IMR-90 (cell line): Measurements from ENCODE around the gene FAM89A. TPM values are rescaled to one million over a fixed set of nuclear protein-coding genes. Genes with fewer than 3 reads are reported as not detected.

Source experiments
- ATAC-seq: fragments of 200-7000 bp; cut with Tn5 transposase; 2 replicates; pipeline ENCODE4 v1.9.1; 2020; ENCODE audit warnings: low read depth, mild to moderate bottlenecking, moderate library complexity
- BruUV-seq: library from RNA; stranded (reverse); fragments of 400-500 nt; replicated peaks from 2 replicates; lab custom pipeline; 2021; lab: Mats Ljungman, UMichigan
- CTCF ChIA-PET: fragments of 300-600 bp; formaldehyde crosslinking; extraction: SDS; loops from one replicate; lab custom pipeline; 2021; ENCODE audit warnings: antibody characterized with exemption; lab: Yijun Ruan, JAX
- POLR2A ChIA-PET: fragments of 300-600 bp; sonication (Branson Sonifier 250); formaldehyde crosslinking; loops from one replicate; lab custom pipeline; 2022; ENCODE audit warnings: antibody characterized with exemption; ENCODE audit not compliant: unreplicated experiment; lab: Charles Lee
- DNase-seq: peaks from one replicate; pipeline ENCODE4 v3.0.0; 2013
- H2AFZ ChIP-seq: replicated peaks from 2 replicates; pipeline ENCODE3; 2013; ENCODE audit warnings: low read length, mild to moderate bottlenecking; ENCODE audit not compliant: poor library complexity
- H2AK5ac ChIP-seq: 2 replicates; pipeline ENCODE4 v1.6.1; 2013; ENCODE audit warnings: low read depth, low read length, inconsistent platforms
- H2AK9ac ChIP-seq: replicated peaks from 2 replicates; pipeline ENCODE3; 2013; ENCODE audit warnings: mild to moderate bottlenecking, low read depth, low read length, moderate library complexity; ENCODE audit not compliant: poor library complexity
- H2BK120ac ChIP-seq: 2 replicates; pipeline ENCODE4 v1.6.1; 2013; ENCODE audit warnings: low read depth, low read length, inconsistent platforms
- H2BK15ac ChIP-seq: 3 replicates; pipeline ENCODE4 v1.6.1; 2013; ENCODE audit warnings: low read depth, low read length, inconsistent platforms
- H2BK20ac ChIP-seq: 2 replicates; pipeline ENCODE4 v1.6.1; 2013; ENCODE audit warnings: low read depth, mild to moderate bottlenecking, inconsistent platforms, low read length, moderate library complexity
- H2BK5ac ChIP-seq: 2 replicates; pipeline ENCODE4 v1.6.1; 2013; ENCODE audit warnings: mild to moderate bottlenecking, low read depth, low read length, inconsistent platforms; ENCODE audit not compliant: poor library complexity, severe bottlenecking
- H3K14ac ChIP-seq: replicated peaks from 2 replicates; pipeline ENCODE4 v1.6.1; 2013; ENCODE audit warnings: low read depth, low read length, inconsistent platforms
- H3K18ac ChIP-seq: 2 replicates; pipeline ENCODE4 v1.6.1; 2013; ENCODE audit warnings: low read depth, low read length, control low read depth
- H3K23ac ChIP-seq: 2 replicates; pipeline ENCODE4 v1.6.1; 2013; ENCODE audit warnings: low read depth, low read length, inconsistent platforms
- H3K27ac ChIP-seq: 2 replicates; pipeline ENCODE4 v1.5.1; 2013; ENCODE audit warnings: mild to moderate bottlenecking, control low read depth, low read length; ENCODE audit not compliant: insufficient read depth
- H3K27me3 ChIP-seq: 2 replicates; pipeline ENCODE4 v1.6.1; 2013; ENCODE audit warnings: low read length; ENCODE audit not compliant: control insufficient read depth, insufficient read depth
- H3K36me3 ChIP-seq: 2 replicates; pipeline ENCODE4 v1.6.1; 2013; ENCODE audit warnings: low read length, mixed read lengths; ENCODE audit not compliant: control insufficient read depth, insufficient read depth
- H3K4ac ChIP-seq: 2 replicates; pipeline ENCODE4 v1.6.1; 2013; ENCODE audit warnings: low read depth, low read length, inconsistent platforms
- H3K4me1 ChIP-seq: 2 replicates; pipeline ENCODE4 v1.6.1; 2013; ENCODE audit warnings: low read length, mixed read lengths; ENCODE audit not compliant: control insufficient read depth, insufficient read depth
- H3K4me2 ChIP-seq: 2 replicates; pipeline ENCODE4 v1.6.1; 2013; ENCODE audit warnings: low read depth, mild to moderate bottlenecking, control low read depth, low read length, moderate library complexity
- H3K4me3 ChIP-seq: 2 replicates; pipeline ENCODE4 v1.5.1; 2013; ENCODE audit warnings: low read depth, mild to moderate bottlenecking, control low read depth, low read length, moderate library complexity; ENCODE audit not compliant: insufficient read depth
- H3K56ac ChIP-seq: 2 replicates; pipeline ENCODE4 v1.6.1; 2013; ENCODE audit warnings: low read length, inconsistent platforms; ENCODE audit not compliant: insufficient read depth; ENCODE audit errors: extremely low read depth
- H3K79me1 ChIP-seq, 2 experiments: 2 replicates each; pipeline ENCODE4 v1.6.1; 2013; ENCODE audit warnings: low read length in 2 of 2, inconsistent platforms in 1 of 2, low read depth in 1 of 2
- H3K9ac ChIP-seq: 2 replicates; pipeline ENCODE4 v1.6.1; 2013; ENCODE audit warnings: low read depth, low read length, control low read depth
- H3K9me1 ChIP-seq: 2 replicates; pipeline ENCODE4 v1.6.1; 2013; ENCODE audit warnings: low read length, inconsistent platforms; ENCODE audit not compliant: insufficient read depth
- H3K9me3 ChIP-seq: 2 replicates; pipeline ENCODE4 v1.6.1; 2013; ENCODE audit warnings: low read length; ENCODE audit not compliant: control insufficient read depth, insufficient read depth
- H4K20me1 ChIP-seq: 2 replicates; pipeline ENCODE4 v1.6.1; 2013; ENCODE audit warnings: low read length, inconsistent platforms; ENCODE audit not compliant: insufficient read depth
- H4K5ac ChIP-seq: 2 replicates; pipeline ENCODE4 v1.6.1; 2013; ENCODE audit warnings: mild to moderate bottlenecking, low read depth, low read length, control low read depth
- H4K8ac ChIP-seq, 2 experiments: 2 replicates each; pipeline ENCODE4 v1.6.1; 2013; ENCODE audit warnings: low read depth in 2 of 2, low read length in 2 of 2, control low read depth in 1 of 2, inconsistent platforms in 1 of 2
- H4K91ac ChIP-seq: 2 replicates; pipeline ENCODE4 v1.6.1; 2013; ENCODE audit warnings: low read depth, low read length, inconsistent platforms; ENCODE audit not compliant: insufficient read depth
- BHLHE40 ChIP-seq: fragments of 150-350 bp; IDR thresholded peaks from 2 replicates; pipeline ENCODE4 v1.6.1; 2016; ENCODE audit warnings: mild to moderate bottlenecking, low read depth, low read length
- CEBPB ChIP-seq: IDR thresholded peaks from 2 replicates; pipeline ENCODE4 v1.6.1; 2012; ENCODE audit warnings: low read depth, low read length, improper control_type of control experiment
- FOS ChIP-seq: fragments of 150-350 bp; IDR thresholded peaks from 2 replicates; pipeline ENCODE4 v1.6.1; 2016; ENCODE audit warnings: low read depth, low read length
- MAFK ChIP-seq: IDR thresholded peaks from 2 replicates; pipeline ENCODE4 v1.6.1; 2012; ENCODE audit warnings: low read depth, low read length, improper control_type of control experiment
- MAZ ChIP-seq: IDR thresholded peaks from 2 replicates; pipeline ENCODE4 v1.6.1; 2012; ENCODE audit warnings: low read depth, mild to moderate bottlenecking, low read length, improper control_type of control experiment, moderate library complexity, borderline replicate concordance
- MXI1 ChIP-seq: IDR thresholded peaks from 2 replicates; pipeline ENCODE4 v1.6.1; 2012; ENCODE audit warnings: low read depth, mild to moderate bottlenecking, low read length, moderate library complexity, borderline replicate concordance
- RAD21 ChIP-seq: IDR thresholded peaks from 2 replicates; pipeline ENCODE4 v1.6.1; 2012; ENCODE audit warnings: low read length, improper control_type of control experiment
- SMC3 ChIP-seq: fragments of 150-350 bp; IDR thresholded peaks from 2 replicates; pipeline ENCODE4 v1.6.1; 2016; ENCODE audit warnings: low read depth, mild to moderate bottlenecking, antibody characterized with exemption, low read length, moderate library complexity
- WGBS, 2 experiments: methylation state at CpG; one replicate each; pipeline versions ENCODE4 v1.1.5 to v1.1.7; 2013; ENCODE audit warnings: missing lambda C conversion rate in 2 of 2; ENCODE audit not compliant: insufficient read length in 1 of 2; ENCODE audit errors: extremely low coverage in 2 of 2; 5-methylcytosine and 5-hydroxymethylcytosine counted together
- dilution Hi-C: fragments of 300-500 bp; cut with HindIII; formaldehyde crosslinking; loops from one replicate; pipeline ENCODE4 v1.14.3; 2018; ENCODE audit warnings: low sequenced_read_pairs; ENCODE audit not compliant: unreplicated experiment
- in situ Hi-C: fragments of 300-500 bp; cut with MboI; formaldehyde crosslinking; loops from 3 replicates; pipeline ENCODE4 v1.14.3; 2019; ENCODE audit warnings: low sequenced_read_pairs, inconsistent platforms, mixed read lengths
- intact Hi-C: fragments of 100-400 bp; cut with micrococcal nuclease; formaldehyde crosslinking; loops from 2 replicates; pipeline ENCODE4 v1.10.0; 2022
- polyA plus RNA-seq, 3 experiments: library from polyadenylated mRNA; depleted of rRNA; stranded (reverse); fragments of >200 nt; gene quantifications; 2 replicates each; pipeline ENCODE4 v1.2.3, GENCODE V29; 2012; ENCODE audit warnings: low replicate concordance in 1 of 3
- total RNA-seq: library from RNA; depleted of rRNA; stranded (reverse); fragments of >200 nt; gene quantifications from 2 replicates; pipeline ENCODE4 v1.2.3, GENCODE V29; 2012
- TF ChIP-seq, protein P1 (sequence below): fragments of 150-350 bp; IDR thresholded peaks from 2 replicates; pipeline ENCODE4 v1.6.1; 2017; ENCODE audit warnings: mild to moderate bottlenecking, antibody characterized with exemption, low read length, low read depth
- TF ChIP-seq, protein P2 (sequence below): fragments of 150-350 bp; IDR thresholded peaks from 2 replicates; pipeline ENCODE4 v1.6.1; 2016; ENCODE audit warnings: low read depth, mild to moderate bottlenecking, low read length, moderate library complexity, borderline replicate concordance
- TF ChIP-seq, protein P3 (sequence below): conservative IDR thresholded peaks from 2 replicates; pipeline ENCODE4 v1.5.1; 2012; ENCODE audit warnings: mild to moderate bottlenecking, low read depth, low read length, improper control_type of control experiment

The FAM89A gene
- total and polyA plus RNA-seq, 2 of the 4 experiments (the other 2 are of a cell fraction), result 6.8 to 8.1 TPM

DNA sequence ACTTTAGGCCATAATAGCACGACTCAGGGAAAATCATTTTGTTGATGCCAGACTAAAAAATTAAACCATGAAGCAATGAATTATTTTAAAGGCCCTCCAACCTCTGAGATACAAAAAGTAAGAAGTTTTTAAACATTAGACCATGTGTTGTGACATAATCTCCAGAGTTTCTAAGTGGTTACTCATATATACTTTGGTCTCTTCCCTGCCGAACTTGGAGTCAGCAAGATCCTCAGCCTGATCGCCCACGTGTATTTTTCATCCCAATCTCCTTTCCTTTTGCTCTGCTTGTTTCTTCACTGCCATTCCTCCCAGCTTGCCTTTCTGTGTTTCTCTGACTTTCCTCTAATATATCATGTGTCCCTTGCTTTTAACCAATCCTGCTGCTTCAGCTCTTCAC is 57.4 kb downstream of the FAM89A start:
- ChIA-PET POLR2A (interaction anchor here (0.5 kb wide), 1 partner anchor 11 kb away, joined by 4 read pairs; no protein-coding TSS in a partner anchor), CTCF (no interaction called here)
- Histone ChIP-seq H3K27ac (peak overlapping the region; percentile 62), H3K4me2 (peak overlapping the region; percentile 65), H3K27me3 (no peaks in the 10 kb centered on the region), H2AK5ac (no peak overlapping the region), H3K79me1 (peaks cover 38 to 49% of the 10 kb centered on the region in 2 experiments), H3K4ac (no peak overlapping the region), H2AK9ac (no peak overlapping the region), H2BK5ac (peak overlapping the region; percentile 28), H4K5ac (no peak overlapping the region), H2AFZ (no peak overlapping the region), H3K9ac (no peak overlapping the region; the same call in 1 of the 2 replicates), H2BK120ac (no peak overlapping the region), H3K4me1 (peaks cover 6% of the 10 kb centered on the region), H3K9me1 (0 out of 2 replicates have a peak, but pooled peaks cover 5% of the 10 kb centered on the region), H4K8ac (peak overlapping the region in 1 of 2 experiments; percentile 13; a peak in 1 of 4 replicates), H3K56ac (no peak overlapping the region), H4K20me1 (no peaks in the 10 kb centered on the region), H3K36me3 (peaks cover 3% of the 10 kb centered on the region), H3K4me3 (no peak overlapping the region), H3K9me3 (no peaks in the 10 kb centered on the region), H3K18ac (no peak overlapping the region; the same call in 1 of the 2 replicates), H2BK20ac (no peak overlapping the region), H4K91ac (no peak overlapping the region), H3K23ac (no peak overlapping the region), H3K14ac (no peak overlapping the region), H2BK15ac (no peak overlapping the region)
- DNase-seq (peak; percentile 94), ATAC-seq (peak; percentile 8)
- dilution Hi-C loops, result no loop called here
- TF ChIP-seq MXI1 (peak; percentile 71; the same call in 1 of the 2 replicates), MAFK (peak; percentile 68), SMC3 (no peak), FOS (peak; percentile 43; the same call in 1 of the 2 replicates), CEBPB (peak; percentile 85), RAD21 (no peak), BHLHE40 (no peak), MAZ (no peak)
- TF ChIP-seq, protein P1, sequence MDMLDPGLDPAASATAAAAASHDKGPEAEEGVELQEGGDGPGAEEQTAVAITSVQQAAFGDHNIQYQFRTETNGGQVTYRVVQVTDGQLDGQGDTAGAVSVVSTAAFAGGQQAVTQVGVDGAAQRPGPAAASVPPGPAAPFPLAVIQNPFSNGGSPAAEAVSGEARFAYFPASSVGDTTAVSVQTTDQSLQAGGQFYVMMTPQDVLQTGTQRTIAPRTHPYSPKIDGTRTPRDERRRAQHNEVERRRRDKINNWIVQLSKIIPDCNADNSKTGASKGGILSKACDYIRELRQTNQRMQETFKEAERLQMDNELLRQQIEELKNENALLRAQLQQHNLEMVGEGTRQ, result 0 out of 2 replicates have a peak, but pooled peaks have one; percentile 44
- TF ChIP-seq, protein P2, sequence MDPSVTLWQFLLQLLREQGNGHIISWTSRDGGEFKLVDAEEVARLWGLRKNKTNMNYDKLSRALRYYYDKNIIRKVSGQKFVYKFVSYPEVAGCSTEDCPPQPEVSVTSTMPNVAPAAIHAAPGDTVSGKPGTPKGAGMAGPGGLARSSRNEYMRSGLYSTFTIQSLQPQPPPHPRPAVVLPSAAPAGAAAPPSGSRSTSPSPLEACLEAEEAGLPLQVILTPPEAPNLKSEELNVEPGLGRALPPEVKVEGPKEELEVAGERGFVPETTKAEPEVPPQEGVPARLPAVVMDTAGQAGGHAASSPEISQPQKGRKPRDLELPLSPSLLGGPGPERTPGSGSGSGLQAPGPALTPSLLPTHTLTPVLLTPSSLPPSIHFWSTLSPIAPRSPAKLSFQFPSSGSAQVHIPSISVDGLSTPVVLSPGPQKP, result no peak
- TF ChIP-seq, protein P3, sequence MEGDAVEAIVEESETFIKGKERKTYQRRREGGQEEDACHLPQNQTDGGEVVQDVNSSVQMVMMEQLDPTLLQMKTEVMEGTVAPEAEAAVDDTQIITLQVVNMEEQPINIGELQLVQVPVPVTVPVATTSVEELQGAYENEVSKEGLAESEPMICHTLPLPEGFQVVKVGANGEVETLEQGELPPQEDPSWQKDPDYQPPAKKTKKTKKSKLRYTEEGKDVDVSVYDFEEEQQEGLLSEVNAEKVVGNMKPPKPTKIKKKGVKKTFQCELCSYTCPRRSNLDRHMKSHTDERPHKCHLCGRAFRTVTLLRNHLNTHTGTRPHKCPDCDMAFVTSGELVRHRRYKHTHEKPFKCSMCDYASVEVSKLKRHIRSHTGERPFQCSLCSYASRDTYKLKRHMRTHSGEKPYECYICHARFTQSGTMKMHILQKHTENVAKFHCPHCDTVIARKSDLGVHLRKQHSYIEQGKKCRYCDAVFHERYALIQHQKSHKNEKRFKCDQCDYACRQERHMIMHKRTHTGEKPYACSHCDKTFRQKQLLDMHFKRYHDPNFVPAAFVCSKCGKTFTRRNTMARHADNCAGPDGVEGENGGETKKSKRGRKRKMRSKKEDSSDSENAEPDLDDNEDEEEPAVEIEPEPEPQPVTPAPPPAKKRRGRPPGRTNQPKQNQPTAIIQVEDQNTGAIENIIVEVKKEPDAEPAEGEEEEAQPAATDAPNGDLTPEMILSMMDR, result no peak
- in situ Hi-C loops, result no loop called here
- BruUV-seq, result no TSS peak
- intact Hi-C loops, result no loop called here
- WGBS, 2 experiments, result no CpG with 5 or more reads among the region's 4 CpGs
